ENCODE data around the gene YJEFN3. TPM values are rescaled to one million over a fixed set of nuclear protein-coding genes. Genes with fewer than 3 reads are reported as not detected.

The YJEFN3 gene
- total and polyA plus RNA-seq, 10 of the 15 experiments (the other 5 are each of a cell fraction or from before 2014, with no cell fraction given): 0.05 to 6.9 (median 3.5) TPM

DNA sequence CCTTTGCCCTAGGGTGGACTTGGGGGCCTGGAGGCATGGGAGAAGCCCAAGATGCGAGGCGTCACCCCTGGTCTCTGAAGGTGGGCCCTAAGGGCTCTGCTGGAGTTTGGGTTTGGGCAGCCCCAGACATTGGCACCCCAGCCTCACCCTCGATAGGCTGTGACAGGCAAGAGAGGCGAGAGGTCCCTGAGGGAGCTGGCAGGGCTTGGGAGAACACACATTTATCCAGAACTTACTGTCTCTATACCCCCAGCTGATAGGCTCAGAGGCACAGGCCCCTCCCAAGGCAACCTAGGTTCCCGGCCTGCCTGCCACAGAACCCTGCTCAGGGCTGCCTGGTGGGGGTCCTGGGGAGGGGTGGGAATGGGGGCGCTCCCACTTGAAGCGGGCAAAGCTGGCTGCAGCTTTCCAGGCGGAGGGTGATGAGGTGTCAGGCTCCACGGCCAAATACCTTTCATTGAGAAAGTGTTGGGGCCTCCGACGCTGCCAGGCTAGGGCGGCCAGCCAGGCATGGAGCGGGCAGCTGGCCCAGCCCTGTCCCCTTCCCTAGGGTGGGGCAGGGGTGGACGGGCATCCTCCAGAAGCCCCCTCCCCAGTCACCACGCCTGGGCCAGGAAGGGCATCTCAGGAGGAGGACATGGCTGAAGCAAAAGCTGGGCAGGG lies 19.1 kb downstream of the YJEFN3 start (continued):
- TF ChIP-seq, protein P1, sequence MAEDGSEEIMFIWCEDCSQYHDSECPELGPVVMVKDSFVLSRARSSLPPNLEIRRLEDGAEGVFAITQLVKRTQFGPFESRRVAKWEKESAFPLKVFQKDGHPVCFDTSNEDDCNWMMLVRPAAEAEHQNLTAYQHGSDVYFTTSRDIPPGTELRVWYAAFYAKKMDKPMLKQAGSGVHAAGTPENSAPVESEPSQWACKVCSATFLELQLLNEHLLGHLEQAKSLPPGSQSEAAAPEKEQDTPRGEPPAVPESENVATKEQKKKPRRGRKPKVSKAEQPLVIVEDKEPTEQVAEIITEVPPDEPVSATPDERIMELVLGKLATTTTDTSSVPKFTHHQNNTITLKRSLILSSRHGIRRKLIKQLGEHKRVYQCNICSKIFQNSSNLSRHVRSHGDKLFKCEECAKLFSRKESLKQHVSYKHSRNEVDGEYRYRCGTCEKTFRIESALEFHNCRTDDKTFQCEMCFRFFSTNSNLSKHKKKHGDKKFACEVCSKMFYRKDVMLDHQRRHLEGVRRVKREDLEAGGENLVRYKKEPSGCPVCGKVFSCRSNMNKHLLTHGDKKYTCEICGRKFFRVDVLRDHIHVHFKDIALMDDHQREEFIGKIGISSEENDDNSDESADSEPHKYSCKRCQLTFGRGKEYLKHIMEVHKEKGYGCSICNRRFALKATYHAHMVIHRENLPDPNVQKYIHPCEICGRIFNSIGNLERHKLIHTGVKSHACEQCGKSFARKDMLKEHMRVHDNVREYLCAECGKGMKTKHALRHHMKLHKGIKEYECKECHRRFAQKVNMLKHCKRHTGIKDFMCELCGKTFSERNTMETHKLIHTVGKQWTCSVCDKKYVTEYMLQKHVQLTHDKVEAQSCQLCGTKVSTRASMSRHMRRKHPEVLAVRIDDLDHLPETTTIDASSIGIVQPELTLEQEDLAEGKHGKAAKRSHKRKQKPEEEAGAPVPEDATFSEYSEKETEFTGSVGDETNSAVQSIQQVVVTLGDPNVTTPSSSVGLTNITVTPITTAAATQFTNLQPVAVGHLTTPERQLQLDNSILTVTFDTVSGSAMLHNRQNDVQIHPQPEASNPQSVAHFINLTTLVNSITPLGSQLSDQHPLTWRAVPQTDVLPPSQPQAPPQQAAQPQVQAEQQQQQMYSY (CRISPR knock-in tag; IDR thresholded peaks at IDR 0.05): no peak

DNA sequence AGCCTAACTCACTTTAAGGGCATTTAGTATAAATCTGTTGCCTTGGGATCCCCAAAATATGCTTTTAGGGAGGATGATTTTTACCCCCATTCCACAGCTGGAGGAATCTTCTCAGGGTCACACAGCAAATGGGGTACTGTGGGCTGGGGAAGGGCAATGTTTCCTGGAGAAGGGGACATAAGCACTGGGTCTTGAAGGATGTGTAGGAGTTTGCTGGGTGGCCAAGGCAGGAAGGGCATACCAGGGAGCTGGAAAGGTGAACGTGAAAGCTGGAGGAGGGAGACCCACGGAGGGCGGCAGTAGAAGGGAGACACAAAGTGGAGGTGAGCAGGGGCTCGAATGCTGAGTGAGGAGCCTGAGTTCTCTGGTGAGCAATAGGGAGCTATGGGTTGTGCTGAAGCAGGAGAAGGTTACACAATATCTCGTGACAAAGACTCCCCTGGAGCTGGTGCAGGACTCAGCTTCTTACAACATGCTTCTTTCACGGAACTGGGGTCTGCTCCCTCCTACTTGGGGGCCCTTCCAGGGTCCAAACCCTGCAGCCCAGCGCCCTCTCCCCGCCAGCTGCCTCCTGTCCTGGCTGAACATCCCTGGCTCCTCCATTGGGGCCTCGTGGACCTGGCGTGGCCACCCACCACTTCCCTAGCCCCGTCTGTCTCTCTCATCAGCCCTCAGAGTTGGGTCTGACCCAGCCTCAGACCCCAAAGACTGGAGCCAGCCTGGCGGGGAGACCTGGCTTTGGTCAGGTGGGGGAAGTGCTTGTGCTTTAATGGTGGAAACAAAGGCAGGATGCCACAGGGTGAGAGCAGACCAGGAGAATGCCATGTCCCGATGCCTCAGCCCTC lies 20.4 kb downstream of the YJEFN3 start:
- ChIA-PET SMC1A (ENCODE audit: uncharacterized antibody, unreplicated experiment) (interaction anchor here (1.1 kb wide), 1 partner anchor 49 kb away, joined by 3 read pairs; no protein-coding TSS in a partner anchor), CTCF (no interaction called here), RAD21 (ENCODE audit: unreplicated experiment) (no interaction called here), POLR2A (no interaction called here)
- Histone ChIP-seq H3K27me3 (replicated peaks in 1 of 2; ENCODE audit: control insufficient read depth in 2 of 2, insufficient read depth in 2 of 2, low read length in 1 of 2) (no peaks in the 10 kb centered on the region), H3K36me3 (ENCODE audit: control insufficient read depth in 2 of 2, insufficient read depth in 2 of 2, low read length in 1 of 2) (no peaks in the 10 kb centered on the region), H3K4me2 (ENCODE audit: control insufficient read depth, insufficient read depth) (no peak overlapping the region), H3K27ac (ENCODE audit: control insufficient read depth, insufficient read depth) (no peak overlapping the region), H3K9ac (ENCODE audit: control insufficient read depth, insufficient read depth, low read length) (no peak overlapping the region), H3K4me3 (no peak overlapping the region), H4K20me1 (ENCODE audit: control insufficient read depth, insufficient read depth) (no peaks in the 10 kb centered on the region), H3K9me3 (replicated peaks; ENCODE audit: control insufficient read depth, insufficient read depth, low read length) (no peaks in the 10 kb centered on the region), H3K4me1 (ENCODE audit: control insufficient read depth, insufficient read depth, low read length) (no peaks in the 10 kb centered on the region), H2AFZ (ENCODE audit: control insufficient read depth, low read depth, low read length) (no peak overlapping the region), H3K79me2 (ENCODE audit: control insufficient read depth, insufficient read depth, low read length) (no peaks in the 10 kb centered on the region)
- WGBS (ENCODE audit: insufficient coverage, insufficient replicate concordance, low lambda C conversion rate, missing lambda C conversion rate): 21% methylated on average over 13 of the region's 13 CpGs
- in situ Hi-C loops (cut with MboI) (loop anchor here (25.0 kb wide), 4 partner anchors 863 to 1488 kb away; partner anchors contain the start of genes ZNF66 and ZNF737), intact Hi-C loops (cut with micrococcal nuclease; ENCODE audit: unreplicated experiment) (no loop called here)
- BruUV-seq (replicated peaks): no TSS peak
- no peak for DNase-seq (ENCODE audit: low read depth, low spot score)
- FAIRE-seq: no peak
- ATAC-seq: no peak; the same call in 2 of the 3 replicates
- TF ChIP-seq, protein P2, sequence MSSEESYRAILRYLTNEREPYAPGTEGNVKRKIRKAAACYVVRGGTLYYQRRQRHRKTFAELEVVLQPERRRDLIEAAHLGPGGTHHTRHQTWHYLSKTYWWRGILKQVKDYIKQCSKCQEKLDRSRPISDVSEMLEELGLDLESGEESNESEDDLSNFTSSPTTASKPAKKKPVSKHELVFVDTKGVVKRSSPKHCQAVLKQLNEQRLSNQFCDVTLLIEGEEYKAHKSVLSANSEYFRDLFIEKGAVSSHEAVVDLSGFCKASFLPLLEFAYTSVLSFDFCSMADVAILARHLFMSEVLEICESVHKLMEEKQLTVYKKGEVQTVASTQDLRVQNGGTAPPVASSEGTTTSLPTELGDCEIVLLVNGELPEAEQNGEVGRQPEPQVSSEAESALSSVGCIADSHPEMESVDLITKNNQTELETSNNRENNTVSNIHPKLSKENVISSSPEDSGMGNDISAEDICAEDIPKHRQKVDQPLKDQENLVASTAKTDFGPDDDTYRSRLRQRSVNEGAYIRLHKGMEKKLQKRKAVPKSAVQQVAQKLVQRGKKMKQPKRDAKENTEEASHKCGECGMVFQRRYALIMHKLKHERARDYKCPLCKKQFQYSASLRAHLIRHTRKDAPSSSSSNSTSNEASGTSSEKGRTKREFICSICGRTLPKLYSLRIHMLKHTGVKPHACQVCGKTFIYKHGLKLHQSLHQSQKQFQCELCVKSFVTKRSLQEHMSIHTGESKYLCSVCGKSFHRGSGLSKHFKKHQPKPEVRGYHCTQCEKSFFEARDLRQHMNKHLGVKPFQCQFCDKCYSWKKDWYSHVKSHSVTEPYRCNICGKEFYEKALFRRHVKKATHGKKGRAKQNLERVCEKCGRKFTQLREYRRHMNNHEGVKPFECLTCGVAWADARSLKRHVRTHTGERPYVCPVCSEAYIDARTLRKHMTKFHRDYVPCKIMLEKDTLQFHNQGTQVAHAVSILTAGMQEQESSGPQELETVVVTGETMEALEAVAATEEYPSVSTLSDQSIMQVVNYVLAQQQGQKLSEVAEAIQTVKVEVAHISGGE (CRISPR knock-in tag; IDR thresholded peaks at IDR 0.05): no peak
- TF ChIP-seq SMAD1 (IDR thresholded peaks at IDR 0.05; ENCODE audit: low read depth, partially characterized antibody) (no peak), SP1 (IDR thresholded peaks at IDR 0.05; ENCODE audit: low read depth, low read length) (no peak), MYB (IDR thresholded peaks at IDR 0.05; ENCODE audit: borderline replicate concordance, low read depth, low read length) (no peak)
- TF ChIP-seq, protein P1 (CRISPR knock-in tag; IDR thresholded peaks at IDR 0.05): no peak

All from GM12878 (cell line).